SK-N-SH (cell line): ENCODE results near the gene CDC23. TPM values are rescaled to one million over a fixed set of nuclear protein-coding genes. Genes with fewer than 3 reads are reported as not detected.
"Not testable (repeated sequence)": the region's sequence is repeated elsewhere in the genome, so short reads cannot be mapped to it uniquely, and the experiment has no call there.

Experiments used
- CTCF ChIA-PET: fragments of 300-600, 350-600 bp; formaldehyde crosslinking; extraction: SDS; loops from one replicate; lab custom pipeline; 2021; lab: Yijun Ruan, JAX
- POLR2A ChIA-PET: fragments of 350-600 bp; sonication (Branson Sonifier 250); formaldehyde crosslinking; extraction: SDS; loops from one replicate; lab custom pipeline; 2020; ENCODE audit warnings: antibody characterized with exemption, inconsistent platforms; lab: Yijun Ruan, JAX
- DNase-seq: peaks from one replicate; pipeline ENCODE4 v3.0.0; 2012
- H2AFZ ChIP-seq: fragments of 200-600 bp; sonication (generic); 2 replicates; pipeline ENCODE4 v1.8.1; 2016; ENCODE audit warnings: antibody characterized with exemption, mild to moderate bottlenecking, low read depth
- H3F3A ChIP-seq: fragments of 200-600 bp; sonication (generic); replicated peaks from 2 replicates; pipeline ENCODE3; 2016; ENCODE audit warnings: antibody characterized with exemption, mild to moderate bottlenecking; ENCODE audit not compliant: insufficient read depth
- H3K27ac ChIP-seq, 2 experiments: fragments of 200-500 bp in 1 of 2; fragments of 200-600 bp in 1 of 2; sonication (Bioruptor generic) in 1 of 2; sonication (generic), shearing (Covaris generic) in 1 of 2; 2 replicates each; pipeline versions ENCODE4 v1.5.1 to v1.6.1; 2014 to 2016; ENCODE audit warnings: low read depth in 2 of 2, inconsistent platforms in 1 of 2, low read length in 1 of 2, mild to moderate bottlenecking in 1 of 2, mixed read lengths in 1 of 2
- H3K27me3 ChIP-seq: fragments of 200-600 bp; sonication (generic), shearing (Covaris generic); 2 replicates; pipeline ENCODE4 v1.6.1; 2016; ENCODE audit warnings: mixed run types; ENCODE audit not compliant: insufficient read depth
- H3K36me3 ChIP-seq, 2 experiments: fragments of 200-500 bp in 1 of 2; fragments of 200-600 bp in 1 of 2; sonication (Bioruptor generic) in 1 of 2; sonication (generic) in 1 of 2; replicated peaks in 1 of 2; 2 replicates each; pipeline versions ENCODE3 to v1.5.1; 2014 to 2016; ENCODE audit warnings: low read length in 1 of 2, mild to moderate bottlenecking in 1 of 2; ENCODE audit not compliant: insufficient read depth in 2 of 2, control insufficient read depth in 1 of 2
- H3K4me1 ChIP-seq, 2 experiments: fragments of 200-500 bp in 1 of 2; fragments of 200-600 bp in 1 of 2; sonication (Bioruptor generic) in 1 of 2; sonication (generic), shearing (Covaris generic) in 1 of 2; 2 replicates each; pipeline versions ENCODE4 v1.5.1 to v1.6.1; 2014 to 2016; ENCODE audit warnings: low read depth in 1 of 2, low read length in 1 of 2, mixed run types in 1 of 2; ENCODE audit not compliant: insufficient read depth in 2 of 2, control insufficient read depth in 1 of 2
- H3K4me2 ChIP-seq: fragments of 200-600 bp; sonication (generic), shearing (Covaris generic); 2 replicates; pipeline ENCODE4 v1.6.1; 2017; ENCODE audit warnings: mixed run types
- H3K4me3 ChIP-seq, 2 experiments: fragments of 200-500 bp in 1 of 2; fragments of 200-600 bp in 1 of 2; sonication (Bioruptor generic) in 1 of 2; sonication (generic), shearing (Covaris generic) in 1 of 2; 2 replicates each; pipeline versions ENCODE4 v1.5.1 to v1.8.1; 2014 to 2016; ENCODE audit warnings: low read depth in 2 of 2, inconsistent platforms in 1 of 2, low read length in 1 of 2, mild to moderate bottlenecking in 1 of 2, mixed read lengths in 1 of 2, moderate library complexity in 1 of 2
- H3K79me2 ChIP-seq: fragments of 200-600 bp; sonication (generic); 2 replicates; pipeline ENCODE4 v1.8.1; 2017; ENCODE audit warnings: mild to moderate bottlenecking; ENCODE audit not compliant: insufficient read depth
- H3K9ac ChIP-seq: fragments of 200-600 bp; sonication (generic); 2 replicates; pipeline ENCODE4 v1.6.1; 2017; ENCODE audit warnings: mixed run types
- H3K9me2 ChIP-seq: fragments of 200-600 bp; sonication (generic); 2 replicates; pipeline ENCODE4 v1.6.1; 2017; ENCODE audit warnings: mixed run types
- H3K9me3 ChIP-seq: fragments of 200-600 bp; sonication (generic); 2 replicates; pipeline ENCODE4 v1.6.1; 2017; ENCODE audit warnings: mixed run types, mild to moderate bottlenecking, moderate library complexity
- H4K20me1 ChIP-seq: fragments of 200-600 bp; sonication (generic); 2 replicates; pipeline ENCODE4 v1.6.1; 2017; ENCODE audit warnings: mild to moderate bottlenecking, mixed run types; ENCODE audit not compliant: insufficient read depth
- CHD2 ChIP-seq: fragments of 150-350 bp; IDR thresholded peaks from 2 replicates; pipeline ENCODE4 v1.6.1; 2018; ENCODE audit warnings: low read length; ENCODE audit not compliant: partially characterized antibody
- EP300 ChIP-seq, 2 experiments: IDR thresholded peaks; 2 replicates each; pipeline versions ENCODE4 v1.4.0 to v1.6.1; 2012; ENCODE audit warnings: borderline replicate concordance in 1 of 2, low read depth in 1 of 2, low read length in 1 of 2
- EZH2phosphoT487 ChIP-seq: fragments of 200-600 bp; sonication (generic); IDR thresholded peaks from 2 replicates; pipeline ENCODE4 v1.6.1; 2017; ENCODE audit warnings: low read depth, mixed run types, mild to moderate bottlenecking, antibody characterized with exemption, moderate library complexity, borderline replicate concordance
- FOSL2 ChIP-seq: IDR thresholded peaks from 2 replicates; pipeline ENCODE4 v1.4.0; 2012; ENCODE audit warnings: low read depth, mild to moderate bottlenecking, moderate library complexity, borderline replicate concordance
- JUND ChIP-seq: IDR thresholded peaks from 2 replicates; pipeline ENCODE4 v1.4.0; 2012
- POLR2AphosphoS5 ChIP-seq: IDR thresholded peaks from 2 replicates; pipeline ENCODE4 v1.6.1; 2012; ENCODE audit warnings: low read depth, low read length
- RAD21 ChIP-seq: IDR thresholded peaks from 2 replicates; pipeline ENCODE4 v1.6.1; 2012; ENCODE audit warnings: mild to moderate bottlenecking, low read length
- RXRA ChIP-seq: IDR thresholded peaks from 2 replicates; pipeline ENCODE4 v1.4.0; 2012; ENCODE audit warnings: low read depth, mild to moderate bottlenecking, borderline replicate concordance
- SIN3A ChIP-seq: IDR thresholded peaks from 2 replicates; pipeline ENCODE4 v1.6.1; 2012; ENCODE audit warnings: low read depth, mild to moderate bottlenecking, low read length, moderate library complexity, borderline replicate concordance
- SMC3 ChIP-seq: IDR thresholded peaks from 2 replicates; pipeline ENCODE4 v1.6.1; 2012; ENCODE audit warnings: low read depth, low read length, improper control_type of control experiment
- TAF1 ChIP-seq: IDR thresholded peaks from 2 replicates; pipeline ENCODE4 v1.6.1; 2012; ENCODE audit warnings: low read depth, mild to moderate bottlenecking, low read length, moderate library complexity, borderline replicate concordance
- TCF12 ChIP-seq: IDR thresholded peaks from 2 replicates; pipeline ENCODE4 v1.4.0; 2012
- TEAD4 ChIP-seq: IDR thresholded peaks from 2 replicates; pipeline ENCODE4 v1.4.0; 2012; ENCODE audit warnings: mild to moderate bottlenecking, borderline replicate concordance; ENCODE audit not compliant: insufficient read depth
- YY1 ChIP-seq: IDR thresholded peaks from 2 replicates; pipeline ENCODE4 v1.4.0; 2012; ENCODE audit warnings: low read depth, mild to moderate bottlenecking
- WGBS: methylation state at CpG from one replicate; pipeline ENCODE4 v1.1.6; 2017; ENCODE audit warnings: low lambda C conversion rate; 5-methylcytosine and 5-hydroxymethylcytosine counted together
- polyA plus RNA-seq, 3 experiments: library from polyadenylated mRNA; depleted of rRNA; stranded (reverse); fragments of >200 nt; gene quantifications; 2 replicates each; pipeline ENCODE4 v1.2.3, GENCODE V29; 2012
- TF ChIP-seq, protein P1 (sequence below): IDR thresholded peaks from 2 replicates; pipeline ENCODE4; 2012
- TF ChIP-seq, protein P2 (sequence below): fragments of 150-350 bp; IDR thresholded peaks from 2 replicates; pipeline ENCODE4 v1.6.1; 2016; ENCODE audit warnings: mild to moderate bottlenecking, low read depth, low read length
- TF ChIP-seq, protein P3 (sequence below): IDR thresholded peaks from 2 replicates; pipeline ENCODE4 v1.4.0; 2012; ENCODE audit warnings: low read depth

CDC23 gene
- polyA plus RNA-seq, 1 of the 3 experiments (the other 2 are of a cell fraction): 20.2 TPM

DNA sequence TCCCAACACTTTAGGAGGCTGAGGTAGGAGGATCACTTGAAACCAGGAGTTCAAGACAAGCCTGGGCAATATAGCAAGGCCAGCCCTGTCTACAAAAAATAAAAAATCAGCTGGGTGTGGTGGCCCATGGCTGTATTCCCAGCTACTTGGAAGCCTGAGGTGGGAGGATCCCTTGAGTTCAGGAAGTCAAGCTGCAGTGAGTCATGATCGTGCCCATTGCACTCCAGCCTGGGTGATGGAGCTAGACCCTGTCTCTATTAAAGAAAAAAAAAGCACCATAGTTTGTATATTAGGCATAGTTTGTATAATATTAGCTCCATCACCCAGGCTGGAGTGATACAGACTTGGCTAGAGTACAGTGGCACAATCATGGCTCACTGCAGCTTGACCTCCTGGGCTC lies 64.3 kb downstream of the CDC23 start:
- ChIA-PET CTCF (interaction anchor here (1.6 to 4.8 kb wide), 2 partner anchors 15 to 72 kb away, joined by 6 to 19 read pairs; no protein-coding TSS in a partner anchor), POLR2A (interaction anchor here (1.0 kb wide), 1 partner anchor 10 kb away, joined by 3 read pairs; the partner anchor contains the start of gene NME5)
- WGBS: 15% methylated on average over 1 of the region's 1 CpG
- DNase-seq: no peak
- H3K79me2 ChIP-seq: no peaks in the 10 kb centered on the region
- H3K9ac ChIP-seq: no peak overlapping the region
- no peaks in the 10 kb centered on the region for H3K9me2 ChIP-seq
- H3K27ac ChIP-seq: no peak overlapping the region; a peak in 1 of 4 replicates
- peak; percentile 17; the same call in 1 of the 2 replicates for TF ChIP-seq SIN3A
- TF ChIP-seq, protein P1, sequence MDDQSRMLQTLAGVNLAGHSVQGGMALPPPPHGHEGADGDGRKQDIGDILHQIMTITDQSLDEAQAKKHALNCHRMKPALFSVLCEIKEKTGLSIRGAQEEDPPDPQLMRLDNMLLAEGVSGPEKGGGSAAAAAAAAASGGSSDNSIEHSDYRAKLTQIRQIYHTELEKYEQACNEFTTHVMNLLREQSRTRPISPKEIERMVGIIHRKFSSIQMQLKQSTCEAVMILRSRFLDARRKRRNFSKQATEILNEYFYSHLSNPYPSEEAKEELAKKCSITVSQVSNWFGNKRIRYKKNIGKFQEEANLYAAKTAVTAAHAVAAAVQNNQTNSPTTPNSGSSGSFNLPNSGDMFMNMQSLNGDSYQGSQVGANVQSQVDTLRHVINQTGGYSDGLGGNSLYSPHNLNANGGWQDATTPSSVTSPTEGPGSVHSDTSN: no peak
- peak overlapping the region; percentile 84; the same call in 1 of the 2 replicates for H2AFZ ChIP-seq
- peaks cover 7% of the 10 kb centered on the region for H3F3A ChIP-seq
- H3K4me1 ChIP-seq: no peaks in the 10 kb centered on the region
- no peaks in the 10 kb centered on the region for H3K9me3 ChIP-seq
- no peaks in the 10 kb centered on the region for H4K20me1 ChIP-seq
- H3K4me2 ChIP-seq: no peak overlapping the region
- no peak overlapping the region for H3K4me3 ChIP-seq
- no peaks in the 10 kb centered on the region for H3K27me3 ChIP-seq
- no peaks in the 10 kb centered on the region for H3K36me3 ChIP-seq

DNA sequence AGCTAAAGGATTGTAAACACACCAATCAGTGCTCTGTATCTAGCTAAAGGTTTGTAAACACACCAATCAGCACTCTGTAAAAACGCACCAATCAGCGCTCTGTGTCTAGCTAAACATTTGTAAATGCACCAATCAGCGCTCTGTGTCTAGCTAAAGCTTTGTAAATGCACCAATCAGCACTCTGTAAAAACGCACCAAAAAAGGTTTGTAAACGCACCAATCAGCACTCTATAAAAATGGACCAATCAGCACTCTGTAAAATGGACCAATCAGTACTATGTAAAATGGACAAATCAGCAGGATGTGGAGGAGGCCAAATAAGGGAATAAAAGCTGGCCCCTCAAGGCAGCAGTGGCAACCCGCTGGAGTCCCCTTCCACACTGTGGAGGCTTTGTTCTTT lies 69.5 kb downstream of the CDC23 start:
- H3K4me1 ChIP-seq, H3K9ac ChIP-seq, H3F3A ChIP-seq, H3K9me3 ChIP-seq, DNase-seq, H3K9me2 ChIP-seq, H3K79me2 ChIP-seq, POLR2A ChIA-PET, H4K20me1 ChIP-seq, H3K4me3 ChIP-seq, H3K4me2 ChIP-seq, H2AFZ ChIP-seq, H3K27ac ChIP-seq, H3K27me3 ChIP-seq, H3K36me3 ChIP-seq: not testable (repeated sequence)
- 77% methylated on average over 6 of the region's 6 CpGs for WGBS
- CTCF ChIA-PET: interaction anchor here (1.3 to 2.3 kb wide), 4 partner anchors 10 to 108 kb away, joined by 4 to 12 read pairs (median 6); no protein-coding TSS in a partner anchor

DNA sequence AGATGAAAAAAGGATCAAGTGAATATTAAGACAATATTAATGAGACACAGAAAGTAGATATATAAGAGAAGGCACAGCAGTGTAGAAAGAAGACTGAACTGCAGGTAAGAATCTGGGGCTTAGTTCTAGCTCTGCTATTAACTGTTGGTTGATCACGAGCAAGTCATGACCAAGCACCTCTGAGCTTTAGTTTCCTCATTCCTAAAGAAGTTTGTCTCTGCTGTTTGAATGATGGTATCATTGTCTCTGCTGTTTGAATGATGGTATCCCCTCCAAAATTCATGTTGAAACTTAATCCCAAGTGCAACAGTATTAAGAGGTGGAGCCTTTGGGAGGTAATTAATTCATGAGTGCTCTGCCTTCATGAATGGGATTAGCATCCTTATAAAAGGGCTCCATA lies 71.4 kb downstream of the CDC23 start:
- Histone ChIP-seq H3K9me2 (no peaks in the 10 kb centered on the region), H3K4me1 (no peaks in the 10 kb centered on the region), H3K27ac (no peak overlapping the region), H3K9me3 (no peaks in the 10 kb centered on the region), H3K4me3 (no peak overlapping the region), H3K79me2 (no peaks in the 10 kb centered on the region), H3K27me3 (no peaks in the 10 kb centered on the region), H3F3A (peaks cover 9% of the 10 kb centered on the region), H3K4me2 (no peak overlapping the region), H3K9ac (no peak overlapping the region), H3K36me3 (no peaks in the 10 kb centered on the region), H2AFZ (0 out of 2 replicates have a peak overlapping the region, but pooled peaks have one; percentile 14), H4K20me1 (no peaks in the 10 kb centered on the region)
- DNase-seq: no peak
- 50% methylated on average over 1 of the region's 1 CpG for WGBS
- POLR2A ChIA-PET: no interaction called here
- TF ChIP-seq EZH2phosphoT487: no peak
- TF ChIP-seq, protein P2, sequence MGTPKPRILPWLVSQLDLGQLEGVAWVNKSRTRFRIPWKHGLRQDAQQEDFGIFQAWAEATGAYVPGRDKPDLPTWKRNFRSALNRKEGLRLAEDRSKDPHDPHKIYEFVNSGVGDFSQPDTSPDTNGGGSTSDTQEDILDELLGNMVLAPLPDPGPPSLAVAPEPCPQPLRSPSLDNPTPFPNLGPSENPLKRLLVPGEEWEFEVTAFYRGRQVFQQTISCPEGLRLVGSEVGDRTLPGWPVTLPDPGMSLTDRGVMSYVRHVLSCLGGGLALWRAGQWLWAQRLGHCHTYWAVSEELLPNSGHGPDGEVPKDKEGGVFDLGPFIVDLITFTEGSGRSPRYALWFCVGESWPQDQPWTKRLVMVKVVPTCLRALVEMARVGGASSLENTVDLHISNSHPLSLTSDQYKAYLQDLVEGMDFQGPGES: no peak
- TF ChIP-seq YY1: no peak
- TF ChIP-seq CHD2: no peak
- TF ChIP-seq TCF12: no peak
- TF ChIP-seq RXRA: no peak
- TF ChIP-seq JUND: no peak
- no peak for TF ChIP-seq RAD21
- TF ChIP-seq TAF1: no peak
- no peak for TF ChIP-seq POLR2AphosphoS5
- no peak for TF ChIP-seq SMC3
- no peak for TF ChIP-seq FOSL2
- TF ChIP-seq, protein P3, sequence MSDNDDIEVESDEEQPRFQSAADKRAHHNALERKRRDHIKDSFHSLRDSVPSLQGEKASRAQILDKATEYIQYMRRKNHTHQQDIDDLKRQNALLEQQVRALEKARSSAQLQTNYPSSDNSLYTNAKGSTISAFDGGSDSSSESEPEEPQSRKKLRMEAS: no peak
- no peak for TF ChIP-seq EP300 (IDR thresholded peaks at IDR 0.05; ENCODE audit: borderline replicate concordance in 1 of 2, low read depth in 1 of 2, low read length in 1 of 2)
- TF ChIP-seq, protein P1: no peak
- no peak for TF ChIP-seq TEAD4
- CTCF ChIA-PET: interaction anchor here (0.7 to 2.3 kb wide), 3 partner anchors 8 to 38 kb away, joined by 3 to 5 read pairs (median 4); no protein-coding TSS in a partner anchor
